Stimulated activated memory B cell treated with anti-CD40 and anti-IgM and Interleukin-4, amounts not matched to agents 10 μg/mL and 1 μg/mL and 100 μg/mL, for 72 hours (primary cell): ENCODE data around the gene TGFB1.
"Not testable (repeated sequence)": the region's sequence is repeated elsewhere in the genome, so short reads cannot be mapped to it uniquely, and the experiment has no call there.

ENCODE experiments used
- ATAC-seq: fragments of 150-1000 bp; cut with Tn5 transposase; 2 replicates; pipeline ENCODE4 v1.10.0; 2021
- H3K27ac Mint-ChIP-seq: one replicate; pipeline ENCODE4 v1.8.0; 2022; ENCODE audit warnings: mild to moderate bottlenecking, mixed read lengths
- H3K27me3 Mint-ChIP-seq: one replicate; pipeline ENCODE4 v1.8.0; 2022; ENCODE audit warnings: mixed read lengths
- H3K36me3 Mint-ChIP-seq: one replicate; pipeline ENCODE4 v1.8.0; 2022; ENCODE audit warnings: mixed read lengths
- H3K4me1 Mint-ChIP-seq: one replicate; pipeline ENCODE4 v1.8.0; 2022; ENCODE audit warnings: mixed read lengths
- H3K4me3 Mint-ChIP-seq: one replicate; pipeline ENCODE4 v1.8.0; 2022; ENCODE audit warnings: mild to moderate bottlenecking, moderate library complexity, mixed read lengths
- H3K9me3 Mint-ChIP-seq: one replicate; pipeline ENCODE4 v1.8.0; 2022; ENCODE audit warnings: mixed read lengths

TGFB1 gene

GRCh38 chr19:41377977-41378709 lies 24.4 kb upstream of the TGFB1 start:
- Mint-ChIP-seq H3K27me3 (no peaks in the 10 kb centered on the region), H3K36me3 (peaks cover 7% of the 10 kb centered on the region), H3K9me3 (no peaks in the 10 kb centered on the region), H3K4me3 (no peak overlapping the region), H3K27ac (peak overlapping the region; percentile 22), H3K4me1 (peaks cover 25% of the 10 kb centered on the region)
- peak; percentile 73 for ATAC-seq

GRCh38 chr19:41376998-41377365 lies 23.3 kb upstream of the TGFB1 start:
- H3K9me3 Mint-ChIP-seq, result no peaks in the 10 kb centered on the region
- ATAC-seq, result peak; percentile 43

GRCh38 chr19:41376241-41376997 lies 22.7 kb upstream of the TGFB1 start, which contains the start of gene TMEM91:
Gene TMEM91, plus strand, starts transcription at chr19:41376533. Its CDS starts 1,777 bp downstream, at chr19:41378310.
- peaks cover 27% of the 10 kb centered on the region for H3K4me1 Mint-ChIP-seq
- ATAC-seq, result peak; percentile 45
- H3K36me3 Mint-ChIP-seq, result no peaks in the 10 kb centered on the region
- no peaks in the 10 kb centered on the region for H3K27me3 Mint-ChIP-seq
- no peaks in the 10 kb centered on the region for H3K9me3 Mint-ChIP-seq
- H3K4me3 Mint-ChIP-seq, result peak within 1 kb of the TSS; percentile 45
- no peak within 1 kb of the TSS for H3K27ac Mint-ChIP-seq

More at GRCh38 chr19:41376998-41377365, 23.3 kb upstream of the TGFB1 start:
- H3K4me3 Mint-ChIP-seq, result no peak overlapping the region
- H3K36me3 Mint-ChIP-seq, result no peaks in the 10 kb centered on the region
- peaks cover 25% of the 10 kb centered on the region for H3K4me1 Mint-ChIP-seq
- no peak overlapping the region for H3K27ac Mint-ChIP-seq
- H3K27me3 Mint-ChIP-seq, result no peaks in the 10 kb centered on the region

- Mint-ChIP-seq H3K4me1 (peaks cover 31% of the 10 kb centered on the region), H3K36me3 (no peaks in the 10 kb centered on the region), H3K27me3 (no peaks in the 10 kb centered on the region), H3K27ac (no peak overlapping the region), H3K9me3 (no peaks in the 10 kb centered on the region), H3K4me3 (no peak overlapping the region)
- ATAC-seq, result no peak
Measured at GRCh38 chr19:41373993-41374392, 20.3 kb upstream of the TGFB1 start.

- H3K36me3 Mint-ChIP-seq, result no peaks in the 10 kb centered on the region
- H3K27me3 Mint-ChIP-seq, result no peaks in the 10 kb centered on the region
- H3K4me1 Mint-ChIP-seq, result peaks cover 27% of the 10 kb centered on the region
- H3K9me3 Mint-ChIP-seq, result no peaks in the 10 kb centered on the region
- no peak overlapping the region for H3K27ac Mint-ChIP-seq
- no peak for ATAC-seq
- no peak overlapping the region for H3K4me3 Mint-ChIP-seq
Measured at GRCh38 chr19:41372501-41372900, 18.8 kb upstream of the TGFB1 start.

GRCh38 chr19:41371541-41371940 lies 17.8 kb upstream of the TGFB1 start:
- Mint-ChIP-seq H3K27ac (peak overlapping the region; percentile 23), H3K4me1 (peaks cover 25% of the 10 kb centered on the region), H3K36me3 (no peaks in the 10 kb centered on the region), H3K9me3 (no peaks in the 10 kb centered on the region), H3K27me3 (no peaks in the 10 kb centered on the region), H3K4me3 (no peak overlapping the region)
- no peak for ATAC-seq

GRCh38 chr19:41371119-41371518 lies 17.4 kb upstream of the TGFB1 start:
- not testable (repeated sequence) for H3K4me3 Mint-ChIP-seq, H3K36me3 Mint-ChIP-seq, H3K9me3 Mint-ChIP-seq, H3K27me3 Mint-ChIP-seq, ATAC-seq
- H3K27ac Mint-ChIP-seq, result peak overlapping the region; percentile 23
- H3K4me1 Mint-ChIP-seq, result peaks cover 27% of the 10 kb centered on the region

GRCh38 chr19:41369769-41370168 lies 16.0 kb upstream of the TGFB1 start:
- H3K27ac Mint-ChIP-seq, result no peak overlapping the region
- no peak overlapping the region for H3K4me3 Mint-ChIP-seq
- no peaks in the 10 kb centered on the region for H3K27me3 Mint-ChIP-seq
- no peak for ATAC-seq
- H3K36me3 Mint-ChIP-seq, result no peaks in the 10 kb centered on the region
- H3K4me1 Mint-ChIP-seq, result peaks cover 25% of the 10 kb centered on the region
- H3K9me3 Mint-ChIP-seq, result no peaks in the 10 kb centered on the region

GRCh38 chr19:41367848-41368301 lies 14.2 kb upstream of the TGFB1 start:
- no peak overlapping the region for H3K4me3 Mint-ChIP-seq
- H3K4me1 Mint-ChIP-seq, result peaks cover 31% of the 10 kb centered on the region
- no peaks in the 10 kb centered on the region for H3K27me3 Mint-ChIP-seq
- no peaks in the 10 kb centered on the region for H3K9me3 Mint-ChIP-seq
- H3K27ac Mint-ChIP-seq, result peak overlapping the region; percentile 44
- no peaks in the 10 kb centered on the region for H3K36me3 Mint-ChIP-seq
- ATAC-seq, result no peak

- H3K27ac Mint-ChIP-seq, result no peak overlapping the region
- no peak for ATAC-seq
- H3K36me3 Mint-ChIP-seq, result no peaks in the 10 kb centered on the region
- no peaks in the 10 kb centered on the region for H3K9me3 Mint-ChIP-seq
- peaks cover 32% of the 10 kb centered on the region for H3K4me1 Mint-ChIP-seq
- H3K4me3 Mint-ChIP-seq, result no peak overlapping the region
- no peaks in the 10 kb centered on the region for H3K27me3 Mint-ChIP-seq
Measured at GRCh38 chr19:41366089-41366488, 12.4 kb upstream of the TGFB1 start.

- Mint-ChIP-seq H3K27me3 (no peaks in the 10 kb centered on the region), H3K4me3 (peak overlapping the region; percentile 88), H3K27ac (peak overlapping the region; percentile 93), H3K4me1 (peaks cover 31% of the 10 kb centered on the region), H3K36me3 (no peaks in the 10 kb centered on the region), H3K9me3 (no peaks in the 10 kb centered on the region)
- ATAC-seq, result no peak
Measured at GRCh38 chr19:41364524-41365391, 11.0 kb upstream of the TGFB1 start.

GRCh38 chr19:41363753-41364523 lies 10.2 kb upstream of the TGFB1 start, which contains the start of gene B9D2:
Gene B9D2, minus strand, starts transcription at chr19:41364149. Its CDS starts 630 bp downstream, at chr19:41363519.
- H3K9me3 Mint-ChIP-seq, result no peaks in the 10 kb centered on the region
- H3K36me3 Mint-ChIP-seq, result no peaks in the 10 kb centered on the region
- peak; percentile 99 for ATAC-seq
- no peaks in the 10 kb centered on the region for H3K27me3 Mint-ChIP-seq
- peaks cover 31% of the 10 kb centered on the region for H3K4me1 Mint-ChIP-seq
- H3K27ac Mint-ChIP-seq, result peak within 1 kb of the TSS; percentile 93
- H3K4me3 Mint-ChIP-seq, result peak within 1 kb of the TSS; percentile 88

- H3K27me3 Mint-ChIP-seq, result no peaks in the 10 kb centered on the region
- H3K4me1 Mint-ChIP-seq, result peaks cover 31% of the 10 kb centered on the region
- peak overlapping the region; percentile 88 for H3K4me3 Mint-ChIP-seq
- peak overlapping the region; percentile 93 for H3K27ac Mint-ChIP-seq
- ATAC-seq, result no peak
- no peaks in the 10 kb centered on the region for H3K36me3 Mint-ChIP-seq
- H3K9me3 Mint-ChIP-seq, result no peaks in the 10 kb centered on the region
Measured at GRCh38 chr19:41363371-41363752, 9.6 kb upstream of the TGFB1 start.

- H3K4me1 Mint-ChIP-seq, result peaks cover 25% of the 10 kb centered on the region
- no peaks in the 10 kb centered on the region for H3K9me3 Mint-ChIP-seq
- ATAC-seq, result no peak
- no peaks in the 10 kb centered on the region for H3K27me3 Mint-ChIP-seq
- no peak overlapping the region for H3K4me3 Mint-ChIP-seq
- H3K27ac Mint-ChIP-seq, result no peak overlapping the region
- no peaks in the 10 kb centered on the region for H3K36me3 Mint-ChIP-seq
Measured at GRCh38 chr19:41362143-41362847, 8.6 kb upstream of the TGFB1 start.
